Brain pericyte (primary cell): Measurements from ENCODE around the gene INS.
"Not testable (repeated sequence)": the region's sequence is repeated elsewhere in the genome, so short reads cannot be mapped to it uniquely, and the experiment has no call there.

Source experiments
- DNase-seq: peaks from one replicate; pipeline ENCODE4 v3.0.0-alpha.2; 2012; ENCODE audit warnings: low read depth, low spot score

The INS gene

DNA sequence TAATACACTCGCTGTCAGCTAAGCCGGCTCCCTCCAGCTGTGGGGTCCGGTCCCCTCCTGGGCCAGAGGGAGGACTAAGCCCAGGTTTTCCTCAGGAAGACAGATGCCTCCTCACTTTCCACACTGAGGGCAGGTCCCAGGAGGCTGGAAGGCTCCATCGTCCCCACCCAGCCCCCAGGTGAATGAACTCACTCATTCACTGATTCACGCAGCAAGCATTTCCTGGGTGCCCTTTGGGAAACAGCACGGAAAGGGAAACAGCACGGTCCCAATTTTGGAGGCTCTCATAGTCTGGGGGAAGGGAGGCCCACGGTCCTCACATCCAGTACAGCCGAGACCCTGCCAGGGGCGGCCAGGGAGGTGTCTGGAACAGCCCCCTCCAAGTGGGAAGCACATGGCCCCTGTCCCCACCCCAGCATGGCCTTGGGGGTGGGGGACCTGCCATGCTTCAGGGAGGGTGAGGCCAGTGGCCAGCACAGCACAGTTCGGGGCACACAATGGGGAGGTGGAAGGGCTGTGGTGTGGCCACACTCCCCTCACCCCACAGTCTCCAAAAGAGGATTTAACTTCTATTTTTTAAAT is 19.9 kb upstream of the INS start:
- no peak for DNase-seq

DNA sequence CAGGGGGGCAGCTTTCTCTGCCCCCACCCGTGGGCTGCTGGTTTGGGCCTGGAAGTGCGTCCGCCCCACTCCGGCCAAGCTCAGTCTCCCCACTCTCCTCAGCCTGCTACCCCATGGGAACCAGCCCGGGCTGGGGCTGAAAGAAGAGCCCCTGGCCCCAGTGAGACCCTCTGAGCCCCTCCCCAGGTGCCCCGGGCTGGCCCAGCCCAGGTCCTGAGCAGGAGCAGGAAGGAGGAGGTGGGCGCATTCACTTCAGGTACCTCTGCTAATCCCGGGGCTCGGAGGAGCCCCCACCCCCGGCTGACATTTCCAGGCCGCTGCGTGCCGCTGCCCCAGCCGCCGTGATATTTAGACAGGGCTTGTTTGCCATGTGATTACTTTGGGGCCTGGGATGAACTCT is 19.3 kb upstream of the INS start:
- DNase-seq = no peak

DNA sequence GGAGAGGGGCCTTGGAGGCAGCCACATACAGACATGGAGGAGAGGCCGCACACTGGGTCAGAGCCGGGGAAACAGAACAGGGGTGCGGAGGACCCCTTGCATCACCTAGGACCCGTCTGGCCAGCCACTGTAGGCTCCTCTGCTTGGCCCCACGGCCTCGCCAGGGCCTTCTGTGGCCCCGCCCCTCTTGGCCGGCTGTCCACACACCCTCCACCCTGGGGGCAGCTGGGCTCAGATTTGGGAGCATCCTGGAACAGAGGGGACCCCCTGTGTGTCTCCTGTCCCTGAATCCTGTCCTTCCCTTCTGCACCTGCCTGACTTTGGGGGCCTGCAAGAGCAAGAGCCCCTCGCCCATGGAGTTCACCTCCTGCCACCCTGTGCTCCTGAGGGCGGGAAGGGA is 18.5 kb upstream of the INS start:
- no peak for DNase-seq

DNA sequence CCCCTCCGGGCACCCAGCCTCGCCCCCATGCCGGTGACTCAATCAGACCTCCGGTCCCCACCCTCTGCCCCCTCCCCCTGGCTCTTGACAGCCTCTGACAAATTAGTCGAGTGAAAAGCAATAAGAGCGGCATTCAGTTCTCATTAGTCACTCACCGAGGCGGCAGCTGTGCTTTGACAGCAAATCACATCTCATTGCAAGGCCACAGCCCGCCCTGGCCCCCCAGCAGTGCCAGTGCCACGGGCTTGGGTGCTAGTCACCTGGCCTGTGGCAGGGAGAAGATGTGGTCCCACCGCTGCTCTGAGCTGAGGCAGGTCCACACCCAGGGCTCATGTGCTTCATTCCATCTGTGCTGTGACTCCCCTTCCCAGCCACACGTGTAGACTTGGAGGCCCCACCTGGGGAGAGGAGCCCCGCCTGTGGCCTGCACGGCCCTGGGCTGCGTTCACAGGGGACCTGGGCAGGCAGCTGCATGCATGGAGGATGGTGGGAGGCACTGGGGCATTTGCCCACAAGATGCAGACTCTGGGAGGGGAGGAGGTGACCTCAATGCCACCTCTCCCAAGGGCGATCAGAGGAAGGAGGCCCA is 18.0 kb upstream of the INS start:
- no peak for DNase-seq

DNA sequence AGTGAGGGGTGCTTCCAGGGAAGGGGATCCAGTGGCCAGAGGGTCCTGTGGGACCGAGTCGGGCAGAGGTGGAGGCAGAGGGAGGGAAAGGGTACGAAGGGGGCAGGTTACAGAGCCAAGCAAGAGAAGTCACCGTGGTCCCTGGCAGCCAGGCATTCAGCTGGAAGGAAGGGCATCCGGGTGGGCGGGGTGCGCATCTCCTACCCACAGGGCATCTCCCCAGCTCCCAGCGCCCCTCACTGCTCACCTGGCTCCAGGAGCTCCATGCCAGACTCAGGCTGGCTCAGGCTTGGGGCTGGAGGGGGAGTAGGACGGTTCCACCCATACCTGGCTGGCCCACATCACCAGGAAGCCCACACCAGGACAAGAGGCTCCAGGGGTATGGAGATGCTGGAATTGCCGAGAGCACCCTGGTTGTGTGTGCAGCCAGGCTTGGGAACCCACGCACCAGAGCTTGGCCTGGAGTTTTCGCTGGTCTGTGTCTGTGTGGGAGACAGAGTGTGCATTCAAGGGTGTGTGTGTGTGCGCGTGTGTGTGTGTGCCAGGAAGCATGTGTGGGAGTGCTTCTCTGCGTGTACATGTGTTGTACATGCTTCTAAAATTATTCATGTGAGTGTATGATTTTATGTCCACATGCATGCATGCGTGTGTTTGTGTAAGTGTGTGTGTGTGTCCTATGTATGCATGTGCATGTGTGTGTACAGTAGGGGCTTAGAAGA is 17.2 kb upstream of the INS start:
- not testable (repeated sequence) for DNase-seq

DNA sequence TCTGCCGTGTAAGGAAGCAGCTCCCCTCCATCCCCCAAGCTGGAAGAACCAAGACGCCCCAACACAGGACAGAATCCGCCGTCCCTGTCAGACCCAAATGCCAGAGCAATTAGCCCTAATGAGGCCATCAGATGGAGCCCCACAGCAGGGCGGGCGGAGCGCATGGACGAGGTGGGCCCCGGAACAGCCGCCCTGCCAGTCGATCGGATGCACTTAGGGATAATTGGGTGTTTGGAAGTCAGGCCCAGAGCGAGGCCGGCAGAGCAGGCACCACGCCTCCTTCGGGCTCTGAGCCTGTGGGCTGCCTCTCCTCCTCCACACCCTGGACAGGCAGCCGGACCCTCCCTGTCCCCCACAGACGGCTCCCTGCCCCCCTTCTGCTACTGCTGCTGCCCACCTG is 16.1 kb upstream of the INS start:
- DNase-seq = no peak

DNA sequence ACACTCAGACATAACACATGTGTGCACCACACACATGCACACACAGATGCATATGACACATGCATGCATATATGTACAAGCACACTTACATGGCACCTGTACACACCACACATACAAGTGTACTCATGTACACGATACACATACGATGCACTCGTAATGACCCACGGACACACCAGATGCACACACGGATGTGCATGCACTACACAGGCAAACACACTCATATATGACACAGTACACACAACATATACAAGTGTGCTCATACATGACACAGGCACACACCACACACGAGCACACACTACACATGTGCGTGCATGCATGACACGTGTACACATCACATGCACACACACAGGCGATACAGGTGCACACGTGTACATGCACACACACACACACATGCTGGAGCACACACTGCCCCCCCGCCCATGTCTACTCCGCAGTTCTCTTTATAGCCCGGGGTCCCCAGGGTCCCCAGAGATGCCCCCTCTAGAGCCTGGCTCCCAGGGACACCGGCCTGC is 15.4 kb upstream of the INS start:
- DNase-seq = no peak

DNA sequence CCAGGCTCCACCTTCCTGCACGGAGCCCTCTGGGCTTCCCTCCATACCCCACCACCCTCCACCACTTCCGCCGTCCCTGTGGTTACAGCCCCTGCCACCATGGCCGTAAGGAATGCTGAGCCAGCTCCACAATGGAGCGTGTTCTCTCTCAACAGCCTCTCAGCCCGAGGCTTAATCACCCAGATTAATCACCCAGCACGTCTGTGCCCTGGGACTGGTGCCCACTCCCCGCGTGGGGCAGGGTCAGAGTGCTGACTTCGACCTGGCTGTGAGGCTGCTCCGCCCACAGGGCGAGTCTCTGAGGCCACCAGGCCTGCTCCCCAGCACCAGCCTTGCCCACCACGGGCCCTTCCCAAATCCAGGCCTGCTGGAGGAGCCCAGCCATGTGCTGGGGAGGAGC is 14.7 kb upstream of the INS start:
- no peak for DNase-seq

DNA sequence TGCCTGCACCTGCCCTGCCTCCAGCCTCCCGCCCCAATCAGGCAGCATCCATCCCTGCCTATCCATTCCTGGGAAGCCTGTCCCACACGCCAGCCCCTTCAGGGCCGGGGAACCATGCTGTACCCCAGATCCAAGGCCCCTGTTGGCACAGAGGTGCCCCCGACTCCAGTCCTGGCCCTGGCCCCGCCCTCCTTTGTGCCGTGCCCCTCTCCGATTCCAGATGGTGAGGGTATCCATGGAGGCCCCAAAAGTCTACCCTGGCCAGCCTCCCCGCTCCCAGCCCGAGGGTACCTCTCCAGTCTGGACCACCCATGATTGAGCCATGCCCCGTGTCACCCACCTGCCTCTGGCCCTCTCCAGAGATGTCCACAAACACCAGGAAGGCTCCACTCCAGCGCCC is 13.4 kb upstream of the INS start:
- DNase-seq = no peak

DNA sequence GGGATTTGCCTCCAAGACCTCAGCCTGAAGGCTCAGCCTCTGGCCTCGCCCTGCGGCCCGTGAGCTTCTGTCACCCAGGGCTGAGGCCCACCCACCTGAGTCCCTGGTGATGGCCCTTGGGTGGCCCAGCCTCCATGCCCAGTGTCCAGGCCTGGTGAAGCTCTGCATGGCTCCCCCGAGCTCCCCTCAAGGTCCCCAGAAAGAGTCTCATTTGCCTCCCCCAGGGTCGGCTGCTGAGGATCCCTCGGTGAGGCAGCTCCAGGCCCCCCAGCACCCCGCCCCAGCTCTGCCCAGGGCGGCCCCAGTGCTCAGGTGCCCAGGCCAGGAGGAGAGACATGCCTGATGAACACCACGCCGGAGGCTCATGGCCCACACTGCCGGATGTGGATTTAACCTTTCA is 12.8 kb upstream of the INS start:
- DNase-seq = no peak

DNA sequence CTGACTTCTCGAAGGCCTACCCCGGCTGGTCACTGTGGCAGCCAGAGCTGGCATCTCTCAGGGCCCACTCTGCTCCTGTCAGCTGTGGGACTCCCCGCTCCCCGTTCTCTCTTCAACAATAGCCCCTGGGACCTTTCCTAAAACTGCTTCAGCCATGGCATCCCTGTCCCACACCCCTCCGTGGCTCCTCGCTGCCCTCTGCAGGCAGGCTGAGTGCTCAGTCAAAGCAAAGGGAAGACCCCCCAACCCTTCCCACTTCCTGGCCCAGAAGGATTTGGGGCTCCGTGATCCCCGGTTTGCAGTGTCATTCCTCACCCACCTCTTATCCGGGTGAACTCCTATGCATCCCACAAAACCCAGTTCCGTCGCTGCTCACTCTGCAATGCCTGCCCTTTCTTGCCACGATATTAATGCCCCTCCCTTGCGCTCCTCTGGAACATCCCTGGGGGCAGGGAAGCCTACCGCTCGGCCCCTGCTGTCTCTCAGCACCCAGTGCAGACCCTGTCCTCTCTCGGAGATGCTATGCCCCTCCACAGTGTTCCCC is 12.2 kb upstream of the INS start:
- DNase-seq = no peak

DNA sequence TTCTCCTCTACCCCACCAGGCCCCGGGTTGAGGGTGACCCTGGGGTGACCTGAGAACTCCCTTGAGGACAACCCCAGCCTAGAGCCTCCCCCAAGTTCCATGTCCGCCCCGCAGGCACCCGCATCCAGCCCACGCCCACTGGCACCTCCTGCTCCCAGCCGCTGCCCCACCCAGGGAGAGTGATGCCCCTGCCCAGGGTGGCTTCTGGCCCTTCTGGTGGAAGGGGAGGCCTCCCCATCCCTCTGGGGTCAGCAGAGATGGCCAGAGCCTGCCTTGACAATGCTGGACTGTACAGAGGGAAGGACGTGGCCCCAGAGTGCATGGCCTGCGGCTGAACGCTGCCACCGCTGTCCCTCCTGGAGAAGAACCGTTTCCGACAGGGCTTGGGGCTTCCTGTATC is 11.7 kb upstream of the INS start:
- DNase-seq = no peak

DNA sequence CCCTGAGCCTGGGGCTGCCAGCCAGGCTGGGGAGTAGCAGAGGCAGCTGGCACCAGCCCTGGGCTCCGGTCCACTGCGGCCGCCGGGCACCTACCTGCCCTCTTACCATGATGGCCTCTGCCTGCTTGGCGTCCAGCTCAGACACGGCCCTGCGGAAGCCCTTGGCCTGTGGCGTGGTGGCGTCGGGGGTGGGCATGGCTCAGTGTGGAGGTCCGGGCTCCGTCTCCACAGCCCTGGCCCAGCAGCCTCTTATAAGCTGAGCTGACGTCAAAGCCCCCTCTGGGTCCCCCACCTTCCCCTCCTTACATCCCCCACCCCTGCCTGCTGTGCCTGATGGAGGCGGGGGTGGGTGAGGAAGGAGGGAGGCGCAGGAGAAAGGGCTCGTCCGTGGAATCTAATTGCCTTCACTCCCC is 10.6 kb upstream of the INS start, which contains the start of gene TH:
TH (minus strand) TSS at position 225 of the 413 bp plus-strand sequence; CDS start at position 196, 29 bp downstream.
- no peak for DNase-seq

DNA sequence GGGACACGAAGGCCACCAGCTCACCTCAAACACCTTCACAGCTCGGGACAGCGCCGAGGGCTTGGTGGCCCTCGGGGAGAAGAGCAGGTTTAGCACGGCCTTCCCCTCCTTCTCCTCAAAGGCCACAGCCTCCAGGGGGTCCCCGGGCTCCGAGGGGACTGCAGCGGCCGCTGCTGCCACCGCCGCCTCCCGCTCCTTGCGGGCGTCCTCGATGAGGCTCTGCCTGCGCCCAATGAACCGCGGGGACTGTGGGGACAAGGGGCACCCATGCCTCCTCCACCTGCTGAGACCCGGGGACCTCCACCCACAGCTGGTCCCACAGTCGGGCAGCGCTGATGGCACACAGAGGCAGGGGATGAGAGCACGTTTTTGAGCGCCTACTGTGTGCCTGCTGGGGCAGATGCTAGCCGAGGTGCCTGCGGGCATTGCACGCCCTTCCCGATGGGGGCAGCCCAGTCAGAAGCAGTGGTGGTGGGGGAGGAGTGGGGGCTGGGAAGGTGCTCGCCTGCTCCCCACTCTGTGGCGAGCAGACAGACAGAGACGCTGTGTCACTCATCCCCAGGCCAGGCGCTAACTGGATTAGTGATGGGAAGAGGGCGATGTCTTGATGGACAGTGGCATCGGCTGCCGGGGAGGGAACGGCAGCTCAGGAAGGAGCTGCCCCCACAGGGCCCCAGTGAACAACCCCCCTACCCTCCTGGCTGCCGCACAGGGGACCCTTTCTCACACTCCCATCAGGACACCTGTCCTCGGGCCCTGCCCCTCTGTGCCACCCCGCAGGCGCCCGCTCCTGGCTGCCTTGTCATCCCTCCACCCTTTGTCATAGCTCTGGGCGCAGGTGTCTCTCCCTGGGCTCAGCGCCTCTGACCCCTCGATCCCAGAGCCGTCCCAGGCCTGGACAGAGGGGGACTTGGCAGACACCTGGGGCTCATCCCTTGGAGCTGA is 8.9 kb upstream of the INS start:
- DNase-seq = no peak

DNA sequence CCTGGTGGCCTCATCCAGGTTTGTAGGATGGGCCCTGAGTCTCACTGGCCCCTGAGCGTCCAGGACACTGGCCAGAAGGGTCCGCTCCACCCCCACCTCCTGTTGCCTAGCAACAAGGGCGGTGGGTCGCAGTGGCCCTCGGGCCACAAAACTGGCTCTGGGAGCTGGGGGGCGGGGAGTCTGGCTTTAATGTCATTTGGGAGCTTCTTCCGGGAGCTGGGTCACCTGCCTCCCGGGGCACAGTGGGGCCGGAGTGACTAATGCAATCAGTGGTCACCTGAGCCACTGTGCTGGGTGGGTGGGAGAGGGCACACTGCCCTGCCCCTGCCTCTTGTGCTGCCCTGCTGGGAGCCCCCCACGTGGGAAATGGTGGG is 8.0 kb upstream of the INS start:
- DNase-seq = no peak

DNA sequence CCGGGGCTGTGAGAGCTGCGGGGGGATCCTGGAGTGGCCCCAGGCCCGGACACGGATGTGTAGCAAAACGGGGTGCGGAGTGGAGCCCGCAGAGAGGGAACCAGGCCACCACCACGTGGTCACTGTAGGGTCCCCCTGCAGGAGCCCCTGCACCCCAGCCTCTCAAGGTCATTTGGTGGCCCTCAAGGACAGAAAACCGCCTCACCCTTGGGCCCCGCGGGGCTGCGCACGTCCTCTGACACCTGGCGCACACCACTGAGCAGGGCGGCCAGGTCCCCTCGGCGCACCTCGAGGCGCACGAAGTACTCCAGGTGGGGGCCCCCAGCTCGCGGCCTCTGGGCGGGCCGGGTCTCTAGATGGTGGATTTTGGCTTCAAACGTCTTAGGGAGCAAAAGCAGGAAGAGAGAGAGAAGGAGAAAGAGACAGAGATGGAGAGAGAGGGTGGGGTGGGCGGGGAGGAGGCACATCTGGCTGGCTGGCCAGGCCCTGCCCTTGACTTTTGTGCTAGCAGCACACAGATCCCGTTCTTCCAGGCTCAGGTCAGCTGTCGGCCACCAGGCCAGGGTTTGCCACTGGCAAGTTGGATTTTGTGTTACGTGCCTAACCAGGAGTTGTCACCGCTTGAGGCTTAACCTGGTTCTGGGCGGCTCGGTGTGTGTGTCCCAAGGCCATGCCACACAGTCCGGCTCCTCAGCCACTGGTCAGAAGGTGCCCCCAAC is 7.4 kb upstream of the INS start:
- no peak for DNase-seq

DNA sequence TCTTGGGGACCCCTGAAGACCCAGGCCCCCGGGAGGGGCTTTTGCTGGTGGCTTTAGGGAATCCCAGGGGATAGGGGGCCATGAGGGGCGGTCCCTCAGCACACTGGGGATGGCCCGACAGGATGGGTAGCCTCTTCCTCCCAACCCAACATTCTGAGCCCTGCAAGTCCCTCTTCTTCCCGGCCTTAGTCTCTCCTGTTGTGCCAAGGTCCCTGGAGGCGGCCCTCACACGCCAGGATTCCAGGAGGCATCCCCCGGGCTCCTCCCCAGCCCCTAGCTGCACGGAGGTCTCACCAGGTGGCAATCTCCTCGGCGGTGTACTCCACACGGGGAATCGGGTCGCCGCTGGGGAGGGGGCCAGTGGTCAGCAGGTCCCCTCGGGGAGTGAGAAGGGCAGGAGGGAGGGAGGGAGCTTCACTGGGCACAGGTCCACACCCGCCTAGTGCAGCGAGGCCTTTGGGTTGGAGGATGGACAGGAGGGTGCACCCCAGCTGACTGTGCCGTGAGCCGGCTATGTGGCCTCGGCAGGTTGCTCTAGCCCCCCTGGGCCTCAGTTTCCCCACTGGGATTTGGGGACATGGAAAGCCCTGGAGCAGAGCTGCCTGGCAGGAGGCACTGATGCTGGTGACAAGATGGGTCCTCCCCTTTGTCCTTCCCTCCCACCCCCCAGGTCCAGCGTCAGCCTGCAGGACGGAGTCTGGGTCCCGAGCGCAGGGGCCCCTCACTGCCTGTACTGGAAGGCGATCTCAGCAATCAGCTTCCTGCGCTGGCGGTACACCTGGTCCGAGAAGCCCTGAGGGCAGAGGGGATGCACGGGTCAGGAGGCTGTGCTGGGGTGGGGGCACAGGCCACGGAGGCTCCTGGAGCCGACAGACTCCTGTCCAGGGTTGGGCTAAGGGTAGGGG is 6.4 kb upstream of the INS start:
- DNase-seq = no peak

DNA sequence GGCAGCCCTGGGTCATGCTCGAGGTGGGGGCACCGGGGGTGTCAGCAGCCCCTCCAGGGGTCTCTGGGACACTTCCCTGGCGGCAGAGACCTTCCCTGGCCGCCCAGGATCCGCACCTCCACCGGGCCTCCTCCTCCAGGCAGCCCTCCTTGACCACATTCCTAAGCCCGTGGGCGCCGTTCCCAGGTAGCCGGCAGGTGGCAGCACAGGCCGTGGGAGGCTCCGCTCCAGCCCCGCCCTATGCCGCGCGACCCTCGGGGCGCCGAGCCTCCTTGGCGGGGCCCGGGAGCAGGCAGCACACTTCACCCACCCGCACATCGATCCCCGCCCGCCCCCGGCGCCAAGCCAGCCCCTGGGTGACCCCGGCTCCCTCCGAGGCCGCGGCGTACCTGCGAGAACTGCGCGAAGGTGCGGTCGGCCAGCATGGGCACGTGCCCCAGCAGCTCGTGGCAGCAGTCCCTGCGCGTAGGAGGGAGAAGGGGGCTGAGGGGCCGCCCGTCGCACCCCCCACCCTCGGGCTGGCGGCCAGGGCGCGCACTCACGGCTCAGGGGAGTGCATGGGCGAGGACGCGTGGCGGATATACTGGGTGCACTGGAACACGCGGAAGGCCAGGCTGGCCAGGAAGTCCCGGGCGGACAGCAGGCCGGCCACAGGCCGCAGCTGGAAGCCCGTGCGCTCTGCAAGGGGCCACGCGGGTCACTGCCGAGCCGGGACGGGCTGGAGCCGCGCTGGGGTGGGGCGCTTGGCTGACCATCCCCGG is 5.3 kb upstream of the INS start:
- DNase-seq = no peak

DNA sequence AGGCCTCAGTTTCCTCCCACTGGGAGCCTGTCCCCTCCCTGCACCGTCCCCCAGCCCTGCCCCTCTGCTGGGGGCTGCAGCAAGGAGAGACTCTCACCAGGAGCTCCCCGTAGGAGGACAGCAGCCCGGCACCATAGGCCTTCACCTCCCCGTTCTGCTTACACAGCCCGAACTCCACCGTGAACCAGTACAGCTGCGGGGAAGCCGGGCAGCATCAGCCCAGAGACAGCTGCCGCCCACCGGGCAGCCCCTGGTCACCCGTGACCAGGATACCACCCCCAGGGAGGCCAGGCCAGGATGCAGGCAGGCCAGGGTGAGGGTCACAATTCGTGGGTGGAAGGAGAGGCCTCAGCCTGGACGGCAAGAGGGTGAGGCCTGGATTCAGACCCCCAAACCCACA is 4.6 kb upstream of the INS start:
- no peak for DNase-seq
